Right lobe of liver (tissue), 4 donors: ENCODE measurements around the gene EPB41L4B.

Experiments used
- CTCF ChIP-seq, 4 donors: fragments of 200-600 bp in 3 of 4; fragments of 450-650 bp in 1 of 4; IDR thresholded peaks; one replicate each; pipeline versions ENCODE4 v1.5.1 to v1.8.0; 2016 to 2022; ENCODE audit warnings: antibody characterized with exemption in 4 of 4, mild to moderate bottlenecking in 2 of 4
- POLR2A ChIP-seq: fragments of 450-650 bp; IDR thresholded peaks from one replicate; pipeline ENCODE4 v1.6.1; 2017; ENCODE audit warnings: antibody characterized with exemption, mild to moderate bottlenecking
- donor health status: DM: no; HTN: no; CAD: no.
- donor health status: DM: no; HTN: no; CAD: no.
- donor health status: DM: no; HTN: yes; CAD: no.

- TF ChIP-seq CTCF (IDR thresholded peaks at IDR 0.05) (no peak), POLR2A (no peak)
These were observed 48.4 kb upstream of the EPB41L4B start for GRCh38 chr9:109369285-109369684.
